ENCODE results near the gene SCTR. TPM values are rescaled to one million over a fixed set of nuclear protein-coding genes. Genes with fewer than 3 reads are reported as not detected.

The SCTR gene
- total and polyA plus RNA-seq, 2 of the 8 experiments (the other 6 are each of a cell fraction or from before 2014, with no cell fraction given) = 0.15 TPM; not detected in 1

DNA sequence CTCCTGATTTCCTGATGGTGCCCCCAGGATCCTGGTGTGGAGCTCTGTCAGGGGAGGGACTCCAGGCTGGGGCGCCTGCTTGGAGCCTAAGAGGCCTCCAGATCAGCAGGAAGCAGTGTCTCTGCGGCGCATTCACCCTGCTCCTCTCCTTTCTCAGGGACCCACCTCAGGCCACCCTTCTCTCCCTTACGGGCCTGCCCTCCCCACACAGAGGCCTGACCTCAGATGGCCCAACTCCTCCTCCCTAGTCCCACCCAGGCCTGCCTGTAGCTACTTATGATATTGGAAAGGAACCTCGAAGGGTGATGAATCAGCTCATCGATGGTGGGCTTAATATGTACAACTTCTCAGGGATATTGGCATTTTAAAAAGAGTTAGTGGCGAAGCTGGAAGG, 82.1 kb downstream of the SCTR start:
- POLR2A ChIA-PET (ENCODE audit: partially characterized antibody) = interaction anchor here (1.2 to 3.1 kb wide), 4 partner anchors 10 to 45 kb away, joined by 3 to 22 read pairs (median 6); partner anchors contain the start of gene TMEM37
- no peak for TF ChIP-seq FOSL1 (IDR thresholded peaks at IDR 0.05; ENCODE audit: insufficient read depth, low read depth, low read length)

More for the DNA sequence above, 82.1 kb downstream of the SCTR start:
- H4K91ac ChIP-seq (replicated peaks; ENCODE audit: insufficient read length, low read length) = no peak overlapping the region
- CTCF ChIA-PET (ENCODE audit: partially characterized antibody) = interaction anchor here (0.6 to 3.1 kb wide), 8 partner anchors 9 to 99 kb away, joined by 3 to 13 read pairs (median 4); no protein-coding TSS in a partner anchor
- no peak overlapping the region for H2BK15ac ChIP-seq (ENCODE audit: low read length)
- no peak overlapping the region for H2BK12ac ChIP-seq (ENCODE audit: low read depth, low read length)
- no peak overlapping the region for H2BK20ac ChIP-seq (ENCODE audit: low read length)
- no peak overlapping the region for H3K27ac ChIP-seq (ENCODE audit: low read depth, low read length)
- no peak overlapping the region for H3K18ac ChIP-seq (ENCODE audit: extremely low read depth, low read length)
- peaks cover 3% of the 10 kb centered on the region in 2 experiments for H4K20me1 ChIP-seq (replicated peaks in 1 of 2; ENCODE audit: control insufficient read depth in 1 of 2, insufficient read depth in 2 of 2, low read length in 2 of 2)
- H3K23ac ChIP-seq (ENCODE audit: insufficient read length) = no peak overlapping the region
- no peak overlapping the region for H3K56ac ChIP-seq (replicated peaks; ENCODE audit: insufficient read length, low read depth, low read length)
- WGBS, 2 experiments (ENCODE audit: extremely low coverage in 1 of 2, insufficient coverage in 1 of 2, insufficient read length in 1 of 2, insufficient replicate concordance in 2 of 2, low coverage in 1 of 2, low lambda C conversion rate in 2 of 2, missing lambda C conversion rate in 1 of 2) = 93% methylated on average over 7 of the region's 7 CpGs; no CpG with 5 or more reads in 1 of the 2 experiments
- H3K4ac ChIP-seq (replicated peaks; ENCODE audit: insufficient read length, low read depth, low read length) = no peak overlapping the region
- DNase-seq (ENCODE audit: low read depth in 1 of 2, low spot score in 2 of 2) (no peak), FAIRE-seq (no peak)
- no peaks in the 10 kb centered on the region for H3K9me3 ChIP-seq (ENCODE audit: insufficient read depth in 2 of 2, low read depth in 1 of 2, low read length in 1 of 2)
- H2AK5ac ChIP-seq (ENCODE audit: low read depth, low read length) = no peak overlapping the region
- H3K4me2 ChIP-seq (ENCODE audit: insufficient read depth in 1 of 2, low read depth in 2 of 2, low read length in 2 of 2) = no peak overlapping the region
- H3K4me1 ChIP-seq (replicated peaks in 1 of 4; ENCODE audit: control insufficient read depth in 3 of 4, insufficient read depth in 4 of 4, low read length in 3 of 4) = peaks cover 0 to 6% (median 3%) of the 10 kb centered on the region in 4 experiments; a peak in 2 of 7 replicates
- no peak overlapping the region for H4K8ac ChIP-seq (ENCODE audit: extremely low read depth, insufficient read depth, low read length)
- no peaks in the 10 kb centered on the region for H3K27me3 ChIP-seq (replicated peaks in 1 of 4; ENCODE audit: control insufficient read depth in 3 of 4, extremely low read depth in 1 of 4, insufficient read depth in 3 of 4, low read length in 3 of 4)
- no peaks in the 10 kb centered on the region for H3K23me2 ChIP-seq (ENCODE audit: low read depth, low read length)
- H3K9ac ChIP-seq (replicated peaks in 1 of 4; ENCODE audit: extremely low read depth in 1 of 4, low read depth in 3 of 4, low read length in 3 of 4) = no peak overlapping the region
- H3K4me3 ChIP-seq (ENCODE audit: extremely low read depth in 1 of 4, insufficient read depth in 2 of 4, low read depth in 3 of 4, low read length in 4 of 4) = no peak overlapping the region
- H2BK120ac ChIP-seq (replicated peaks; ENCODE audit: low read depth, low read length) = no peak overlapping the region
- H2BK5ac ChIP-seq (ENCODE audit: low read depth, low read length) = no peak overlapping the region
- no peaks in the 10 kb centered on the region for H3K79me1 ChIP-seq (ENCODE audit: low read depth, low read length)
- no peak overlapping the region for H2AFZ ChIP-seq (ENCODE audit: low read length)
- no peaks in the 10 kb centered on the region for H3K36me3 ChIP-seq (ENCODE audit: control insufficient read depth in 2 of 4, insufficient read depth in 4 of 4, low read length in 3 of 4)
- no peaks in the 10 kb centered on the region for H3K79me2 ChIP-seq (ENCODE audit: control insufficient read depth in 1 of 2, insufficient read depth in 2 of 2, low read length in 2 of 2)
- no peak overlapping the region for H4K5ac ChIP-seq (ENCODE audit: insufficient read length, low read depth, low read length)
- no peak overlapping the region for H3K14ac ChIP-seq (ENCODE audit: insufficient read length)

Data from H1 (cell line).